A673 (cell line): ENCODE data around the gene PDLIM5. TPM values are rescaled to one million over a fixed set of nuclear protein-coding genes. Genes with fewer than 3 reads are reported as not detected.

ENCODE experiments used
- BruUV-seq: library from RNA; stranded (reverse); fragments of 400-500 nt; replicated peaks from 2 replicates; lab custom pipeline; 2021; lab: Mats Ljungman, UMichigan
- CTCF ChIA-PET: fragments of 300-600 bp; sonication (Branson Sonifier 250); formaldehyde crosslinking; loops from one replicate; lab custom pipeline; 2022; ENCODE audit warnings: antibody characterized with exemption; lab: Charles Lee
- POLR2A ChIA-PET: fragments of 300-600 bp; sonication (Branson Sonifier 250); formaldehyde crosslinking; loops from one replicate; lab custom pipeline; 2022; ENCODE audit warnings: antibody characterized with exemption; ENCODE audit not compliant: low non-redundant PET; lab: Charles Lee
- DNase-seq: peaks from one replicate; pipeline ENCODE4 v3.0.0-alpha.2; 2015; ENCODE audit warnings: low spot score
- H3K27ac ChIP-seq: fragments of 200-600 bp; sonication (generic); 2 replicates; pipeline ENCODE4 v1.5.1; 2016; ENCODE audit warnings: mixed run types, low read depth, mild to moderate bottlenecking, mixed read lengths, antibody characterized with exemption, low read length; ENCODE audit not compliant: poor library complexity, severe bottlenecking
- H3K27me3 ChIP-seq: fragments of 200-600 bp; sonication (generic); replicated peaks from 2 replicates; pipeline ENCODE4 v1.6.1; 2017; ENCODE audit warnings: mixed run types, low read depth, mild to moderate bottlenecking, mixed read lengths, antibody characterized with exemption, low read length; ENCODE audit not compliant: insufficient read depth, poor library complexity
- H3K36me3 ChIP-seq: fragments of 200-600 bp; sonication (generic); 2 replicates; pipeline ENCODE4 v1.6.1; 2016; ENCODE audit warnings: mixed run types, mild to moderate bottlenecking, mixed read lengths, antibody characterized with exemption, low read length; ENCODE audit not compliant: insufficient read depth, poor library complexity, severe bottlenecking
- H3K4me1 ChIP-seq: fragments of 200-600 bp; sonication (generic); 2 replicates; pipeline ENCODE4 v1.6.1; 2017; ENCODE audit warnings: mixed run types, mild to moderate bottlenecking, mixed read lengths, antibody characterized with exemption, low read length; ENCODE audit not compliant: insufficient read depth, poor library complexity, severe bottlenecking
- H3K4me3 ChIP-seq: fragments of 200-600 bp; sonication (generic); 2 replicates; pipeline ENCODE4 v1.5.1; 2016; ENCODE audit warnings: low read depth, mixed run types, mild to moderate bottlenecking, mixed read lengths, low read length; ENCODE audit not compliant: poor library complexity, severe bottlenecking
- H3K9me3 ChIP-seq: fragments of 200-600 bp; sonication (generic); 2 replicates; pipeline ENCODE4 v1.6.1; 2016; ENCODE audit warnings: mixed run types, low read depth, mild to moderate bottlenecking, mixed read lengths, antibody characterized with exemption, low read length; ENCODE audit not compliant: poor library complexity, severe bottlenecking
- EZH2 ChIP-seq: fragments of 200-600 bp; sonication (generic); IDR thresholded peaks from 2 replicates; pipeline ENCODE4 v1.6.1; 2017; ENCODE audit warnings: borderline replicate concordance, low read depth, mild to moderate bottlenecking, mixed read lengths, antibody characterized with exemption, low read length; ENCODE audit not compliant: poor library complexity, severe bottlenecking
- intact Hi-C: fragments of 100-400 bp; cut with micrococcal nuclease; formaldehyde crosslinking; loops from one replicate; pipeline ENCODE4 v1.10.0; 2022; ENCODE audit not compliant: unreplicated experiment
- total RNA-seq: library from RNA; stranded (reverse); gene quantifications from 2 replicates; pipeline ENCODE4 v1.2.3, GENCODE V29; 2021
- TF ChIP-seq, protein P1 (sequence below): fragments of 300-800, 200-600 bp; sonication (generic); conservative IDR thresholded peaks from 2 replicates; pipeline ENCODE4 v1.5.1; 2017; ENCODE audit warnings: low read depth, mild to moderate bottlenecking, antibody characterized with exemption, low read length, moderate library complexity, mixed read lengths

Gene PDLIM5
- total RNA-seq, 1 experiment from 2014 or later: 174 TPM

DNA sequence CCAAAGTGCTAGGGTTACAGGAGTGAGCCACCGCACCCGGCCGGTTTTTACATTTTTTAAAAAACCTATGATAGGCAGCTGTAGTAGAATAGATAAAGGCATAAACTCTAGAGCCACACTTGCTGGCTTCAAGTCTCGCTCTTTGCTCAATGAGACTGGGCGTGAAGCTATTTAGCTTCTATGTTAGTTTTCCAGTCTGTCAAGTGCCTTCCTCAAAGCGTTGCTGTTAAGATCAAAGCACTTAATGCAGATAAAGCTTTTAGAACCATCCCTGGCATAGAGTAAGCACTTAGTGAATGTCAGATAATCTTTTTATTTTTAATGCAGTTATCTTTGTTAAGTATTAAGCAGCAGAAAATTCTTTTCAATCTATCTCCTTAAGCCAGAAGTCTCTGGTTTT is 264.0 kb downstream of the PDLIM5 start:
- BruUV-seq: no TSS peak

More for the DNA sequence above, 264.0 kb downstream of the PDLIM5 start:
- TF ChIP-seq, protein P1, sequence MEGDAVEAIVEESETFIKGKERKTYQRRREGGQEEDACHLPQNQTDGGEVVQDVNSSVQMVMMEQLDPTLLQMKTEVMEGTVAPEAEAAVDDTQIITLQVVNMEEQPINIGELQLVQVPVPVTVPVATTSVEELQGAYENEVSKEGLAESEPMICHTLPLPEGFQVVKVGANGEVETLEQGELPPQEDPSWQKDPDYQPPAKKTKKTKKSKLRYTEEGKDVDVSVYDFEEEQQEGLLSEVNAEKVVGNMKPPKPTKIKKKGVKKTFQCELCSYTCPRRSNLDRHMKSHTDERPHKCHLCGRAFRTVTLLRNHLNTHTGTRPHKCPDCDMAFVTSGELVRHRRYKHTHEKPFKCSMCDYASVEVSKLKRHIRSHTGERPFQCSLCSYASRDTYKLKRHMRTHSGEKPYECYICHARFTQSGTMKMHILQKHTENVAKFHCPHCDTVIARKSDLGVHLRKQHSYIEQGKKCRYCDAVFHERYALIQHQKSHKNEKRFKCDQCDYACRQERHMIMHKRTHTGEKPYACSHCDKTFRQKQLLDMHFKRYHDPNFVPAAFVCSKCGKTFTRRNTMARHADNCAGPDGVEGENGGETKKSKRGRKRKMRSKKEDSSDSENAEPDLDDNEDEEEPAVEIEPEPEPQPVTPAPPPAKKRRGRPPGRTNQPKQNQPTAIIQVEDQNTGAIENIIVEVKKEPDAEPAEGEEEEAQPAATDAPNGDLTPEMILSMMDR: no peak
- no peak for TF ChIP-seq EZH2
- CTCF ChIA-PET: no interaction called here
- Histone ChIP-seq H3K9me3 (no peaks in the 10 kb centered on the region), H3K4me3 (no peak overlapping the region), H3K36me3 (no peaks in the 10 kb centered on the region), H3K27me3 (no peaks in the 10 kb centered on the region), H3K27ac (no peak overlapping the region), H3K4me1 (no peaks in the 10 kb centered on the region)
- no peak for DNase-seq
- intact Hi-C loops: no loop called here
- POLR2A ChIA-PET: no interaction called here

Other genes with a start within 250 kb of the PDLIM5 start
- gene SMARCAD1, start 244.1 kb upstream of the PDLIM5 start, total RNA-seq: 25.3 and 27.1 TPM in 2 replicates
- not detected in 2 replicates for gene HPGDS, start 109.1 kb upstream of the PDLIM5 start, total RNA-seq